CD14-positive monocyte (primary cell): Measurements from ENCODE around the gene ACVR1. TPM values are rescaled to one million over a fixed set of nuclear protein-coding genes. Genes with fewer than 3 reads are reported as not detected.

Experiments
- DNase-seq, 3 donors: peaks; one replicate each; pipeline ENCODE4 v3.0.0-alpha.2; 2011 to 2022
- H2AFZ ChIP-seq: 2 replicates; pipeline ENCODE4 v1.6.0; 2012; ENCODE audit warnings: mild to moderate bottlenecking, low read depth, low read length, inconsistent platforms; ENCODE audit not compliant: insufficient read depth, poor library complexity, severe bottlenecking
- H3K27ac ChIP-seq, 2 donors: 1 replicate in 1 of 2; 2 replicates in 1 of 2; pipeline ENCODE4 v1.5.1; 2012 to 2013; ENCODE audit warnings: low read length in 2 of 2, control low read depth in 1 of 2, inconsistent platforms in 1 of 2, low read depth in 1 of 2, mild to moderate bottlenecking in 1 of 2
- H3K27me3 ChIP-seq, 2 donors: one replicate each; pipeline versions ENCODE4 v1.6.0 to v1.6.1; 2011 to 2013; ENCODE audit warnings: low read length in 2 of 2; ENCODE audit not compliant: control insufficient read depth in 2 of 2, insufficient read depth in 2 of 2
- H3K36me3 ChIP-seq, 2 donors: replicated peaks in 1 of 2; 1 replicate in 1 of 2; 2 replicates in 1 of 2; pipeline versions ENCODE4 v1.5.1 to v1.6.1; 2012 to 2013; ENCODE audit warnings: low read length in 2 of 2, control low read depth in 1 of 2, inconsistent platforms in 1 of 2, mild to moderate bottlenecking in 1 of 2; ENCODE audit not compliant: insufficient read depth in 2 of 2, control insufficient read depth in 1 of 2
- H3K4me1 ChIP-seq, 2 donors: 1 replicate in 1 of 2; 2 replicates in 1 of 2; pipeline versions ENCODE4 v1.5.1 to v1.6.1; 2012 to 2013; ENCODE audit warnings: low read length in 2 of 2, control low read depth in 1 of 2, inconsistent platforms in 1 of 2, mild to moderate bottlenecking in 1 of 2, moderate library complexity in 1 of 2; ENCODE audit not compliant: insufficient read depth in 2 of 2, control insufficient read depth in 1 of 2
- H3K4me2 ChIP-seq: replicated peaks from 2 replicates; pipeline ENCODE3; 2012; ENCODE audit warnings: low read length, moderate library complexity, mild to moderate bottlenecking; ENCODE audit not compliant: poor library complexity, severe bottlenecking; ENCODE audit errors: extremely low read depth
- H3K4me3 ChIP-seq, 3 experiments: fragments of 200-600 bp in 1 of 3; sonication (generic) in 1 of 3; replicated peaks in 1 of 3; 1 replicate in 2 of 3; 2 replicates in 1 of 3; pipeline ENCODE4 v1.5.1; 2011 to 2013; ENCODE audit warnings: low read length in 3 of 3, mild to moderate bottlenecking in 3 of 3, control low read depth in 2 of 3, low read depth in 2 of 3, inconsistent platforms in 1 of 3, moderate library complexity in 1 of 3
- H3K79me2 ChIP-seq: 2 replicates; pipeline ENCODE4 v1.6.0; 2012; ENCODE audit warnings: mild to moderate bottlenecking, control low read depth, inconsistent platforms, low read length, moderate library complexity; ENCODE audit not compliant: insufficient read depth
- H3K9ac ChIP-seq: 2 replicates; pipeline ENCODE4 v1.6.0; 2017; ENCODE audit warnings: low read length, mild to moderate bottlenecking; ENCODE audit not compliant: insufficient read depth, poor library complexity, severe bottlenecking
- H3K9me3 ChIP-seq, 2 donors: replicated peaks in 1 of 2; 1 replicate in 1 of 2; 2 replicates in 1 of 2; pipeline versions ENCODE4 v1.5.1 to v1.6.1; 2012 to 2013; ENCODE audit warnings: low read length in 2 of 2, control low read depth in 1 of 2; ENCODE audit not compliant: control insufficient read depth in 1 of 2, insufficient read depth in 1 of 2
- H4K20me1 ChIP-seq: 2 replicates; pipeline ENCODE4 v1.6.0; 2012; ENCODE audit warnings: mild to moderate bottlenecking, low read length, control low read depth, moderate library complexity; ENCODE audit not compliant: insufficient read depth
- H3K27ac Mint-ChIP-seq, 7 donors: one replicate each; pipeline ENCODE4 v1.8.0; 2020; ENCODE audit warnings: mild to moderate bottlenecking in 7 of 7, mixed read lengths in 7 of 7, moderate library complexity in 6 of 7, inconsistent platforms in 2 of 7
- H3K27me3 Mint-ChIP-seq, 3 donors: one replicate each; pipeline ENCODE4 v1.8.0; 2021 to 2022; ENCODE audit warnings: low read depth in 3 of 3, mild to moderate bottlenecking in 3 of 3, mixed read lengths in 3 of 3, moderate library complexity in 3 of 3, inconsistent platforms in 1 of 3
- H3K36me3 Mint-ChIP-seq, 2 donors: one replicate each; pipeline ENCODE4 v1.8.0; 2020; ENCODE audit warnings: mixed read lengths in 2 of 2, inconsistent platforms in 1 of 2, mild to moderate bottlenecking in 1 of 2
- H3K4me1 Mint-ChIP-seq: one replicate; pipeline ENCODE4 v1.8.0; 2020; ENCODE audit warnings: mild to moderate bottlenecking, mixed read lengths
- H3K4me3 Mint-ChIP-seq, 2 donors: one replicate each; pipeline ENCODE4 v1.8.0; 2020; ENCODE audit warnings: mild to moderate bottlenecking in 2 of 2, mixed read lengths in 2 of 2, moderate library complexity in 1 of 2
- H3K9me3 Mint-ChIP-seq, 7 donors: one replicate each; pipeline ENCODE4 v1.8.0; 2020 to 2022; ENCODE audit warnings: mixed read lengths in 7 of 7, mild to moderate bottlenecking in 6 of 7, moderate library complexity in 6 of 7, inconsistent platforms in 2 of 7
- WGBS: methylation state at CpG from one replicate; pipeline ENCODE4 v1.1.5; 2013; ENCODE audit warnings: missing lambda C conversion rate; ENCODE audit not compliant: insufficient coverage; 5-methylcytosine and 5-hydroxymethylcytosine counted together
- intact Hi-C, 2 donors: fragments of 100-400 bp; cut with micrococcal nuclease; formaldehyde crosslinking; loops; one replicate each; pipeline versions ENCODE4 v1.15.0 to v1.15.1; 2023
- polyA plus RNA-seq, 3 donors: library from polyadenylated mRNA; depleted of rRNA in 1 of 3; unstranded in 2 of 3; stranded (reverse) in 1 of 3; fragments of 300-500 nt in 2 of 3; fragments of >200 nt in 1 of 3; fragmentation: Illumina TruSeq in 2 of 3; gene quantifications; 1 replicate in 2 of 3; 2 replicates in 1 of 3; pipeline ENCODE4 v1.2.3, GENCODE V29; 2012 to 2021
- TF ChIP-seq, protein P1 (sequence below): fragments of 200-600 bp; IDR thresholded peaks from one replicate; pipeline ENCODE4 v1.8.0; 2022; ENCODE audit warnings: antibody characterized with exemption, mild to moderate bottlenecking

ACVR1 gene
- polyA plus RNA-seq, 3 donors = 2.8 to 13.4 (median 4.9) TPM

DNA sequence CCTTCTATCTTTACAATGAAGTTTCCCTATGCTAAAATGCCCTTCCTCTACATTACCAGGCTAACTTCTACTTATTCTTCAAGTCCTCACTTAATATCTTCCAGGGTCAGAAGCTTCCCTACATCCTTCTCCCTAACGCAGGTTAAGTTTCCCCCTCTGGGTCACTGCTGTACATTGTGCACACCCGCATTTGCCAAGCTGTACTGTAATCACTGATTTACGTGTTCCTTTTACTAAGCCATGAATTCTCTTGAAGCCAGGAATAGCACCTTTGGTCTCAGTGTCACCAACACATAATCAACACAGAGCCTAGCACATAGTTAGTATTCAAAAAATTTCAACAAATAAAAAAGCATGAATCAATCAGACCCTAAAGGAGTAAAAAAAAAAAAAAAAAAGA, 22.3 kb downstream of the ACVR1 start:
- 97% methylated on average over 3 of the region's 3 CpGs for WGBS
- Mint-ChIP-seq H3K36me3 (peaks cover 23 to 37% of the 10 kb centered on the region in 2 donors), H3K9me3 (peaks cover 0 to 5% (median 0%) of the 10 kb centered on the region in 7 donors), H3K27ac (no peak overlapping the region), H3K27me3 (no peaks in the 10 kb centered on the region), H3K4me3 (no peak overlapping the region), H3K4me1 (peaks cover 12% of the 10 kb centered on the region)
- TF ChIP-seq, protein P1, sequence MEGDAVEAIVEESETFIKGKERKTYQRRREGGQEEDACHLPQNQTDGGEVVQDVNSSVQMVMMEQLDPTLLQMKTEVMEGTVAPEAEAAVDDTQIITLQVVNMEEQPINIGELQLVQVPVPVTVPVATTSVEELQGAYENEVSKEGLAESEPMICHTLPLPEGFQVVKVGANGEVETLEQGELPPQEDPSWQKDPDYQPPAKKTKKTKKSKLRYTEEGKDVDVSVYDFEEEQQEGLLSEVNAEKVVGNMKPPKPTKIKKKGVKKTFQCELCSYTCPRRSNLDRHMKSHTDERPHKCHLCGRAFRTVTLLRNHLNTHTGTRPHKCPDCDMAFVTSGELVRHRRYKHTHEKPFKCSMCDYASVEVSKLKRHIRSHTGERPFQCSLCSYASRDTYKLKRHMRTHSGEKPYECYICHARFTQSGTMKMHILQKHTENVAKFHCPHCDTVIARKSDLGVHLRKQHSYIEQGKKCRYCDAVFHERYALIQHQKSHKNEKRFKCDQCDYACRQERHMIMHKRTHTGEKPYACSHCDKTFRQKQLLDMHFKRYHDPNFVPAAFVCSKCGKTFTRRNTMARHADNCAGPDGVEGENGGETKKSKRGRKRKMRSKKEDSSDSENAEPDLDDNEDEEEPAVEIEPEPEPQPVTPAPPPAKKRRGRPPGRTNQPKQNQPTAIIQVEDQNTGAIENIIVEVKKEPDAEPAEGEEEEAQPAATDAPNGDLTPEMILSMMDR = no peak
- Histone ChIP-seq H3K4me2 (no peak overlapping the region), H4K20me1 (peaks cover 5% of the 10 kb centered on the region), H3K27me3 (no peaks in the 10 kb centered on the region), H3K4me3 (no peak overlapping the region), H3K9me3 (no peaks in the 10 kb centered on the region), H3K36me3 (peaks cover 0 to 18% of the 10 kb centered on the region in 2 donors), H2AFZ (no peak overlapping the region), H3K27ac (no peak overlapping the region), H3K4me1 (no peaks in the 10 kb centered on the region), H3K79me2 (no peaks in the 10 kb centered on the region), H3K9ac (no peak overlapping the region)
- intact Hi-C loops = no loop called here
- DNase-seq = no peak

DNA sequence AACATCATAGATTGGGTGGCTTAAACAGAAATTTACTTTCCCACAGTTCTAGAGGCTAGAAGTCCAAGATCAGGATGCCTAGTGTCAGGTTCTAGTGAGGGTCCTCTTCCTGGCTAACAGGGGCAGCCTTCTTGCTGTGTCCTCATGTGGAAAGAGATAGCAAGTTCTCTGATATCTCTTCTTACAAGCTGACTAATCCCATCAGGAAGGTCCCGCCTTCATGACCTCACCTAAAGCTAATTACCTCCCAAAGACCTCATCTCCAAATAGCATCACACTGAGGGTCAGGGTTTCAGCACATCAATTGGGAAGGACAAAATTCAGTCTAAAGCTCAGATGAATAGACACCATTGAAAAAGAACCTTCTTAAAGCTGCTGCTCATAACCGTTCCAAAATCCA, 22.9 kb downstream of the ACVR1 start:
- Histone ChIP-seq H3K4me3 (no peak overlapping the region), H3K36me3 (peaks cover 0 to 21% of the 10 kb centered on the region in 2 donors), H3K4me1 (no peaks in the 10 kb centered on the region), H4K20me1 (peaks cover 5% of the 10 kb centered on the region), H3K9ac (no peak overlapping the region), H3K79me2 (no peaks in the 10 kb centered on the region), H3K4me2 (no peak overlapping the region), H3K27me3 (no peaks in the 10 kb centered on the region), H3K9me3 (peaks cover 3 to 5% of the 10 kb centered on the region in 2 donors), H2AFZ (no peak overlapping the region), H3K27ac (no peak overlapping the region)
- Mint-ChIP-seq H3K36me3 (peaks cover 29 to 38% of the 10 kb centered on the region in 2 donors), H3K27me3 (no peaks in the 10 kb centered on the region), H3K9me3 (peaks cover 4 to 9% (median 5%) of the 10 kb centered on the region in 7 donors), H3K4me3 (no peak overlapping the region), H3K27ac (no peak overlapping the region), H3K4me1 (peaks cover 12% of the 10 kb centered on the region)
- intact Hi-C loops = no loop called here
- TF ChIP-seq, protein P1 = no peak
- 88% methylated on average over 1 of the region's 2 CpGs for WGBS
- no peak for DNase-seq
